HepG2 (cell line): ENCODE data around the gene EXOSC6. TPM values are rescaled to one million over a fixed set of nuclear protein-coding genes. Genes with fewer than 3 reads are reported as not detected.

Experiments used
- ATF2 ChIP-seq: sonication (generic); formaldehyde crosslinking; IDR thresholded peaks from 2 replicates; pipeline ENCODE4 v1.4.0; 2020; ENCODE audit warnings: missing genetic modification reagents
- ATF7-NPFF ChIP-seq: sonication (generic); formaldehyde crosslinking; IDR thresholded peaks from 2 replicates; pipeline ENCODE4 v1.8.1; 2023; ENCODE audit warnings: mild to moderate bottlenecking, low read depth, missing genetic modification reagents, moderate library complexity
- BCL6 ChIP-seq: IDR thresholded peaks from 2 replicates; pipeline ENCODE4 v1.6.1; 2016; ENCODE audit warnings: missing genetic modification reagents, missing compliant biosample characterization
- FOSL1 ChIP-seq: sonication (generic); formaldehyde crosslinking; IDR thresholded peaks from 2 replicates; pipeline ENCODE4 v1.9.0; 2021; ENCODE audit warnings: missing genetic modification reagents, borderline replicate concordance
- HNRNPUL1 ChIP-seq: fragments of 200-400 bp; formaldehyde crosslinking; IDR thresholded peaks from 2 replicates; pipeline ENCODE4 v1.6.1; 2017; ENCODE audit warnings: low read depth, mild to moderate bottlenecking, low read length, moderate library complexity
- IKZF5 ChIP-seq: IDR thresholded peaks from 2 replicates; pipeline ENCODE4 v1.6.1; 2018; ENCODE audit warnings: missing genetic modification reagents, mild to moderate bottlenecking, missing compliant biosample characterization
- KAT2B ChIP-seq: fragments of 150-350 bp; IDR thresholded peaks from 2 replicates; pipeline ENCODE4 v1.6.1; 2014; ENCODE audit warnings: low read depth, low read length, borderline replicate concordance
- KAT8 ChIP-seq: IDR thresholded peaks from 2 replicates; pipeline ENCODE4 v1.6.1; 2016; ENCODE audit warnings: missing genetic modification reagents, missing compliant biosample characterization
- MTERF4 ChIP-seq: sonication (generic); formaldehyde crosslinking; IDR thresholded peaks from 2 replicates; pipeline ENCODE4 v1.8.0; 2023; ENCODE audit warnings: mild to moderate bottlenecking, missing genetic modification reagents
- NCOA5 ChIP-seq: sonication (generic); formaldehyde crosslinking; IDR thresholded peaks from 2 replicates; pipeline ENCODE4 v1.4.0; 2020; ENCODE audit warnings: missing genetic modification reagents
- SRY ChIP-seq: sonication (generic); formaldehyde crosslinking; IDR thresholded peaks from 2 replicates; pipeline ENCODE4 v1.8.0; 2022; ENCODE audit warnings: mild to moderate bottlenecking, missing genetic modification reagents
- TBX2 ChIP-seq: sonication (generic); formaldehyde crosslinking; IDR thresholded peaks from 2 replicates; pipeline ENCODE4 v1.5.0; 2020; ENCODE audit warnings: missing genetic modification reagents, mild to moderate bottlenecking, borderline replicate concordance
- ZC3H13 ChIP-seq: sonication (generic); formaldehyde crosslinking; IDR thresholded peaks from 2 replicates; pipeline ENCODE4 v1.8.1; 2023; ENCODE audit warnings: mild to moderate bottlenecking, missing genetic modification reagents, moderate library complexity
- ZNF501 ChIP-seq: sonication (generic); formaldehyde crosslinking; IDR thresholded peaks from 2 replicates; pipeline ENCODE4 v1.5.1; 2020; ENCODE audit warnings: mild to moderate bottlenecking, moderate library complexity, missing genetic modification reagents
- ZNF564 ChIP-seq: sonication (generic); formaldehyde crosslinking; IDR thresholded peaks from 2 replicates; pipeline ENCODE4 v1.8.1; 2023; ENCODE audit warnings: mild to moderate bottlenecking, missing genetic modification reagents
- ZNF607 ChIP-seq: sonication (generic); formaldehyde crosslinking; IDR thresholded peaks from 2 replicates; pipeline ENCODE4 v1.5.1; 2020; ENCODE audit warnings: missing genetic modification reagents, mild to moderate bottlenecking, borderline replicate concordance
- ZNF720 ChIP-seq: sonication (generic); formaldehyde crosslinking; IDR thresholded peaks from 2 replicates; pipeline ENCODE4 v1.4.0; 2020; ENCODE audit warnings: missing genetic modification reagents
- ZNF782 ChIP-seq: sonication (generic); formaldehyde crosslinking; IDR thresholded peaks from 2 replicates; pipeline ENCODE4 v1.4.0; 2020; ENCODE audit warnings: missing genetic modification reagents, mild to moderate bottlenecking, borderline replicate concordance
- ZSCAN20 ChIP-seq: sonication (generic); formaldehyde crosslinking; IDR thresholded peaks from 2 replicates; pipeline ENCODE4 v1.4.0; 2020; ENCODE audit warnings: missing genetic modification reagents, mild to moderate bottlenecking, borderline replicate concordance
- polyA plus RNA-seq, 8 experiments: library from polyadenylated mRNA; depleted of rRNA in 3 of 8; stranded (reverse) in 7 of 8; unstranded in 1 of 8; fragments of >200 nt; fragmentation: Illumina TruSeq in 4 of 8; extraction: Trizol in 4 of 8; gene quantifications; 2 replicates each; pipeline versions ENCODE4 v1.2.1 to v1.2.3, GENCODE V29; 2011 to 2016; ENCODE audit warnings: low read depth in 4 of 8, missing spikeins in 1 of 8, mixed read lengths in 1 of 8; ENCODE audit not compliant: insufficient read depth in 1 of 8
- total RNA-seq, 5 experiments: library from RNA; depleted of rRNA; stranded (reverse); fragments of >200 nt; fragmentation: Illumina TruSeq; extraction: Trizol; gene quantifications; 2 replicates each; pipeline ENCODE4 v1.2.3, GENCODE V29; 2016; ENCODE audit warnings: low read depth in 1 of 5
- TF ChIP-seq, protein P1 (sequence below): sonication (generic); formaldehyde crosslinking; IDR thresholded peaks from 2 replicates; pipeline ENCODE4 v1.8.1; 2023; ENCODE audit warnings: mild to moderate bottlenecking, missing genetic modification reagents
- TF ChIP-seq, protein P2 (sequence below): sonication (generic); formaldehyde crosslinking; IDR thresholded peaks from 2 replicates; pipeline ENCODE4 v1.4.0; 2020; ENCODE audit warnings: low read depth, mild to moderate bottlenecking, missing genetic modification reagents
- TF ChIP-seq, protein P3 (sequence below): sonication (generic); formaldehyde crosslinking; IDR thresholded peaks from 2 replicates; pipeline ENCODE4 v1.8.0; 2022; ENCODE audit warnings: mild to moderate bottlenecking, missing genetic modification reagents; ENCODE audit not compliant: insufficient replicate concordance

Gene EXOSC6
- total and polyA plus RNA-seq, 2 of the 13 experiments (the other 11 are each of a cell fraction or from before 2014, with no cell fraction given): 13.1 to 39.9 TPM

- TF ChIP-seq BCL6 (CRISPR knock-in tag): peak; percentile 28; the same call in 1 of the 2 replicates
- no peak for TF ChIP-seq IKZF5
- peak; percentile 37; the same call in 1 of the 2 replicates for TF ChIP-seq ZNF501 (CRISPR knock-in tag)
- peak; percentile 68; the same call in 1 of the 2 replicates for TF ChIP-seq ATF2
- TF ChIP-seq ATF7-NPFF (CRISPR knock-in tag): peak; percentile 91
- TF ChIP-seq KAT2B: no peak
- TF ChIP-seq ZNF564 (CRISPR knock-in tag): no peak
- TF ChIP-seq, protein P1, sequence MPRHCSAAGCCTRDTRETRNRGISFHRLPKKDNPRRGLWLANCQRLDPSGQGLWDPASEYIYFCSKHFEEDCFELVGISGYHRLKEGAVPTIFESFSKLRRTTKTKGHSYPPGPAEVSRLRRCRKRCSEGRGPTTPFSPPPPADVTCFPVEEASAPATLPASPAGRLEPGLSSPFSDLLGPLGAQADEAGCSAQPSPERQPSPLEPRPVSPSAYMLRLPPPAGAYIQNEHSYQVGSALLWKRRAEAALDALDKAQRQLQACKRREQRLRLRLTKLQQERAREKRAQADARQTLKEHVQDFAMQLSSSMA: no peak
- 0 out of 2 replicates have a peak, but pooled peaks have one; percentile 52 for TF ChIP-seq FOSL1 (CRISPR knock-in tag)
- TF ChIP-seq, protein P2, sequence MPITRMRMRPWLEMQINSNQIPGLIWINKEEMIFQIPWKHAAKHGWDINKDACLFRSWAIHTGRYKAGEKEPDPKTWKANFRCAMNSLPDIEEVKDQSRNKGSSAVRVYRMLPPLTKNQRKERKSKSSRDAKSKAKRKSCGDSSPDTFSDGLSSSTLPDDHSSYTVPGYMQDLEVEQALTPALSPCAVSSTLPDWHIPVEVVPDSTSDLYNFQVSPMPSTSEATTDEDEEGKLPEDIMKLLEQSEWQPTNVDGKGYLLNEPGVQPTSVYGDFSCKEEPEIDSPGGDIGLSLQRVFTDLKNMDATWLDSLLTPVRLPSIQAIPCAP (CRISPR knock-in tag): no peak; the same call in 1 of the 2 replicates
- TF ChIP-seq HNRNPUL1: no peak
- peak; percentile 97 for TF ChIP-seq ZNF782 (CRISPR knock-in tag)
- peak; percentile 96; the same call in 1 of the 2 replicates for TF ChIP-seq ZSCAN20 (CRISPR knock-in tag)
- TF ChIP-seq, protein P3, sequence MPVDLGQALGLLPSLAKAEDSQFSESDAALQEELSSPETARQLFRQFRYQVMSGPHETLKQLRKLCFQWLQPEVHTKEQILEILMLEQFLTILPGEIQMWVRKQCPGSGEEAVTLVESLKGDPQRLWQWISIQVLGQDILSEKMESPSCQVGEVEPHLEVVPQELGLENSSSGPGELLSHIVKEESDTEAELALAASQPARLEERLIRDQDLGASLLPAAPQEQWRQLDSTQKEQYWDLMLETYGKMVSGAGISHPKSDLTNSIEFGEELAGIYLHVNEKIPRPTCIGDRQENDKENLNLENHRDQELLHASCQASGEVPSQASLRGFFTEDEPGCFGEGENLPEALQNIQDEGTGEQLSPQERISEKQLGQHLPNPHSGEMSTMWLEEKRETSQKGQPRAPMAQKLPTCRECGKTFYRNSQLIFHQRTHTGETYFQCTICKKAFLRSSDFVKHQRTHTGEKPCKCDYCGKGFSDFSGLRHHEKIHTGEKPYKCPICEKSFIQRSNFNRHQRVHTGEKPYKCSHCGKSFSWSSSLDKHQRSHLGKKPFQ (CRISPR knock-in tag): peak; percentile 77
- TF ChIP-seq MTERF4 (CRISPR knock-in tag): peak; percentile 68; the same call in 1 of the 2 replicates
- TF ChIP-seq ZC3H13: no peak
- TF ChIP-seq ZNF607 (CRISPR knock-in tag): peak; percentile 24; the same call in 1 of the 2 replicates
- peak; percentile 83; the same call in 1 of the 2 replicates for TF ChIP-seq KAT8 (CRISPR knock-in tag)
- TF ChIP-seq NCOA5 (CRISPR knock-in tag): peak; percentile 78; the same call in 1 of the 2 replicates
- TF ChIP-seq TBX2: peak; percentile 82
- TF ChIP-seq ZNF720 (CRISPR knock-in tag): no peak
- TF ChIP-seq SRY (CRISPR knock-in tag): no peak; the same call in 1 of the 2 replicates
Observed at GRCh38 chr16:70289229-70290094, 37.7 kb upstream of the EXOSC6 start, which contains the start of gene AARS1 (continued).
